HUDEP-2 (cell line): Measurements from ENCODE around the gene TTLL10.

Source experiments
- DNase-seq, 76 experiments: peaks; one replicate each; lab custom pipeline; 2025; ENCODE audit not compliant: unreplicated experiment in 76 of 76; lab: John Stamatoyannopoulos, UW

Gene TTLL10

GRCh38 chr1:1232208-1232795 is 58.6 kb downstream of the TTLL10 start, which contains the start of gene B3GALT6:
Gene B3GALT6 (plus strand): TSS chr1:1232237. CDS start chr1:1232279, 42 bp downstream.
- peak in 15 of 76 experiments; percentile 37 to 62 (median 48) for DNase-seq

- DNase-seq = peak in 6 of 76 experiments; percentile 23 to 45 (median 40)
Measured at GRCh38 chr1:1232796-1233566, 59.3 kb downstream of the TTLL10 start.

GRCh38 chr1:1233567-1233892 is 59.9 kb downstream of the TTLL10 start:
- DNase-seq = no peak

- no peak for DNase-seq
Measured at GRCh38 chr1:1234180-1234808, 60.6 kb downstream of the TTLL10 start.

- DNase-seq = no peak
Measured at GRCh38 chr1:1235016-1235744, 61.5 kb downstream of the TTLL10 start.

GRCh38 chr1:1236176-1236763 is 62.6 kb downstream of the TTLL10 start:
- no peak for DNase-seq

- DNase-seq = peak in 1 of 76 experiments; percentile 12
Measured at GRCh38 chr1:1236945-1237873, 63.5 kb downstream of the TTLL10 start.

GRCh38 chr1:1237874-1238701 is 64.4 kb downstream of the TTLL10 start:
- DNase-seq = no peak

GRCh38 chr1:1238702-1239178 is 65.1 kb downstream of the TTLL10 start:
- DNase-seq = no peak

- DNase-seq = no peak
Measured at GRCh38 chr1:1239227-1239613, 65.5 kb downstream of the TTLL10 start.

GRCh38 chr1:1239614-1240347 is 66.1 kb downstream of the TTLL10 start:
- DNase-seq = no peak

- no peak for DNase-seq
Measured at GRCh38 chr1:1240348-1240732, 66.7 kb downstream of the TTLL10 start.

GRCh38 chr1:1240822-1241587 is 67.3 kb downstream of the TTLL10 start:
- DNase-seq = no peak

GRCh38 chr1:1241588-1242219 is 68.0 kb downstream of the TTLL10 start:
- no peak for DNase-seq

GRCh38 chr1:1242461-1243265 is 69.0 kb downstream of the TTLL10 start:
- no peak for DNase-seq

- DNase-seq = no peak
Measured at GRCh38 chr1:1243266-1243660, 69.6 kb downstream of the TTLL10 start.
